ENCODE results near the gene ZC3H13. TPM values are rescaled to one million over a fixed set of nuclear protein-coding genes. Genes with fewer than 3 reads are reported as not detected.
"Not testable (repeated sequence)": the region's sequence is repeated elsewhere in the genome, so short reads cannot be mapped to it uniquely, and the experiment has no call there.

The ZC3H13 gene
- total RNA-seq, 4 donors from 2014 or later: 26.9 to 41.4 (median 36.0) TPM

GRCh38 chr13:45989607-45990006 is 62.9 kb downstream of the ZC3H13 start:
- TF ChIP-seq CTCF (IDR thresholded peaks at IDR 0.05) (no peak), POLR2A (IDR thresholded peaks at IDR 0.05) (no peak)
- DNase-seq: no peak
- no peaks in the 10 kb centered on the region for H3K27me3 ChIP-seq
- peaks cover 0 to 16% of the 10 kb centered on the region in 2 donors for H3K4me1 ChIP-seq
- H3K9me3 ChIP-seq: no peaks in the 10 kb centered on the region
- H3K36me3 ChIP-seq: peaks cover 15 to 18% of the 10 kb centered on the region in 2 donors
- H3K4me3 ChIP-seq (replicated peaks in 1 of 3): no peak overlapping the region
- H3K27ac ChIP-seq: no peak overlapping the region
- intact Hi-C loops (cut with DNase I): no loop called here

GRCh38 chr13:45981127-45981526 is 71.4 kb downstream of the ZC3H13 start:
- H3K9me3 ChIP-seq; H3K36me3 ChIP-seq; H3K27ac ChIP-seq; H3K27me3 ChIP-seq; DNase-seq; H3K4me3 ChIP-seq (replicated peaks in 1 of 3); intact Hi-C loops (cut with DNase I); H3K4me1 ChIP-seq: not testable (repeated sequence)
- no CpG with 5 or more reads among the region's 2 CpGs for WGBS, 2 donors

- H3K4me3 ChIP-seq (replicated peaks in 1 of 3): no peak overlapping the region
- peaks cover 15% of the 10 kb centered on the region in 2 donors for H3K36me3 ChIP-seq
- H3K4me1 ChIP-seq: no peaks in the 10 kb centered on the region
- intact Hi-C loops (cut with DNase I): no loop called here
- no peak overlapping the region for H3K27ac ChIP-seq
- TF ChIP-seq CTCF (IDR thresholded peaks at IDR 0.05): no peak
- no peak for DNase-seq
- H3K27me3 ChIP-seq: no peaks in the 10 kb centered on the region
- H3K9me3 ChIP-seq: no peaks in the 10 kb centered on the region
- WGBS, 2 donors: 98% methylated on average over 29 of the region's 29 CpGs
Measured at GRCh38 chr13:45975337-45975736, 77.2 kb downstream of the ZC3H13 start.

GRCh38 chr13:45974500-45974899 is 78.0 kb downstream of the ZC3H13 start:
- Histone ChIP-seq H3K4me1 (no peaks in the 10 kb centered on the region), H3K9me3 (no peaks in the 10 kb centered on the region), H3K4me3 (replicated peaks in 1 of 3) (no peak overlapping the region), H3K27ac (no peak overlapping the region), H3K27me3 (no peaks in the 10 kb centered on the region), H3K36me3 (peaks cover 15 to 18% of the 10 kb centered on the region in 2 donors)
- intact Hi-C loops (cut with DNase I): no loop called here
- DNase-seq: no peak
- no peak for TF ChIP-seq CTCF (IDR thresholded peaks at IDR 0.05)
- no peak for TF ChIP-seq POLR2A (IDR thresholded peaks at IDR 0.05)
- 91 to 100% methylated on average over 2 of the region's 2 CpGs for WGBS, 2 donors

GRCh38 chr13:45967589-45967988 is 85.0 kb downstream of the ZC3H13 start:
- whole genome bisulfite sequencing, 2 donors: 97% methylated on average over 16 of the region's 16 CpGs
- TF ChIP-seq POLR2A (IDR thresholded peaks at IDR 0.05) (no peak), CTCF (IDR thresholded peaks at IDR 0.05) (no peak)
- no peak for DNase-seq
- H3K4me3 ChIP-seq (replicated peaks in 1 of 3): no peak overlapping the region
- H3K9me3 ChIP-seq: no peaks in the 10 kb centered on the region
- peaks cover 24 to 55% of the 10 kb centered on the region in 2 donors for H3K36me3 ChIP-seq
- H3K27me3 ChIP-seq: no peaks in the 10 kb centered on the region
- H3K27ac ChIP-seq: no peak overlapping the region
- intact Hi-C loops (cut with DNase I): no loop called here
- no peaks in the 10 kb centered on the region for H3K4me1 ChIP-seq

- Histone ChIP-seq H3K9me3 (no peaks in the 10 kb centered on the region), H3K4me1 (no peaks in the 10 kb centered on the region), H3K27ac (no peak overlapping the region), H3K4me3 (replicated peaks in 1 of 3) (no peak overlapping the region), H3K27me3 (no peaks in the 10 kb centered on the region), H3K36me3 (peaks cover 24 to 52% of the 10 kb centered on the region in 2 donors)
- no peak for DNase-seq
- intact Hi-C loops (cut with DNase I): no loop called here
- 91 to 93% methylated on average over 3 of the region's 3 CpGs for WGBS, 2 donors
- TF ChIP-seq POLR2A (IDR thresholded peaks at IDR 0.05) (no peak), CTCF (IDR thresholded peaks at IDR 0.05) (no peak)
Measured at GRCh38 chr13:45966715-45967114, 85.8 kb downstream of the ZC3H13 start.

All from thyroid gland (tissue), 4 donors.